Small intestine (tissue), 7 donors: ENCODE measurements around the gene IL33. TPM values are rescaled to one million over a fixed set of nuclear protein-coding genes. Genes with fewer than 3 reads are reported as not detected.
A peak's percentile ranks its signal among the peaks of the same experiment; 100 is the strongest.

Experiments used
- DNase-seq, 2 donors: peaks; one replicate each; pipeline versions ENCODE4 v3.0.0 to v3.0.0-alpha.2; 2013
- FAIRE-seq: peaks from 2 replicates; lab custom pipeline; 2012; peaks lifted over from hg19 to GRCh38; lab: Jason Lieb, UNC
- H3K27ac ChIP-seq, 3 donors: one replicate each; pipeline ENCODE4 v1.5.1; 2013; ENCODE audit warnings: low read length in 2 of 3, mild to moderate bottlenecking in 2 of 3, control low read depth in 1 of 3, inconsistent platforms in 1 of 3, low read depth in 1 of 3, moderate library complexity in 1 of 3
- H3K27me3 ChIP-seq, 3 donors: one replicate each; pipeline ENCODE4 v1.6.1; 2013; ENCODE audit warnings: low read length in 3 of 3, inconsistent platforms in 1 of 3; ENCODE audit not compliant: control insufficient read depth in 3 of 3, insufficient read depth in 3 of 3
- H3K36me3 ChIP-seq, 3 donors: one replicate each; pipeline ENCODE4 v1.6.1; 2013; ENCODE audit warnings: low read length in 3 of 3, inconsistent platforms in 1 of 3, low read depth in 1 of 3, mild to moderate bottlenecking in 1 of 3, moderate library complexity in 1 of 3; ENCODE audit not compliant: control insufficient read depth in 3 of 3, insufficient read depth in 2 of 3
- H3K4me1 ChIP-seq, 3 donors: one replicate each; pipeline ENCODE4 v1.6.1; 2013; ENCODE audit warnings: low read length in 2 of 3, inconsistent platforms in 1 of 3, low read depth in 1 of 3, mild to moderate bottlenecking in 1 of 3, moderate library complexity in 1 of 3; ENCODE audit not compliant: control insufficient read depth in 3 of 3, insufficient read depth in 2 of 3
- H3K4me3 ChIP-seq, 3 donors: one replicate each; pipeline ENCODE4 v1.5.1; 2013; ENCODE audit warnings: low read length in 3 of 3, control low read depth in 1 of 3, inconsistent platforms in 1 of 3, low read depth in 1 of 3, mild to moderate bottlenecking in 1 of 3, moderate library complexity in 1 of 3
- H3K9me3 ChIP-seq, 2 donors: one replicate each; pipeline ENCODE4 v1.6.1; 2013; ENCODE audit warnings: low read depth in 1 of 2, low read length in 1 of 2; ENCODE audit not compliant: control insufficient read depth in 2 of 2, insufficient read depth in 1 of 2
- WGBS, 3 donors: extraction: QIAGEN DNeasy Blood & Tissue Kit; methylation state at CpG; one replicate each; pipeline ENCODE4 v1.1.7; 2013; 5-methylcytosine and 5-hydroxymethylcytosine counted together
- polyA plus RNA-seq, 4 donors: library from polyadenylated mRNA; stranded (reverse) in 3 of 4; unstranded in 1 of 4; fragments of 200-250 nt in 3 of 4; fragments of 120-200 nt in 1 of 4; gene quantifications; one replicate each; pipeline versions ENCODE4 v1.2.1 to v1.2.3, GENCODE V29; 2013
- donor health status: healthy with polysubstance abuse.
- donor health status: control.
- donor health status: control.
- donor health status: Bipolar disorder and iron deficiency.
- donor health status: healthy.

Gene IL33
- polyA plus RNA-seq, 4 donors = 0.45 to 18.7 (median 5.7) TPM

- H3K27ac ChIP-seq = no peak overlapping the region
- H3K27me3 ChIP-seq = no peaks in the 10 kb centered on the region
- 84 to 85% (median 85%) methylated on average over 2 of the region's 2 CpGs for WGBS, 3 donors
- no peak overlapping the region for H3K4me3 ChIP-seq
- H3K9me3 ChIP-seq = no peaks in the 10 kb centered on the region
- H3K36me3 ChIP-seq = no peaks in the 10 kb centered on the region
- no peaks in the 10 kb centered on the region for H3K4me1 ChIP-seq
- FAIRE-seq (no peak), DNase-seq (no peak)
Measured at GRCh38 chr9:6219981-6220380, 4.4 kb downstream of the IL33 start.

GRCh38 chr9:6224393-6225154, 9.0 kb downstream of the IL33 start:
- no peak for FAIRE-seq
- H3K27ac ChIP-seq = no peak overlapping the region
- 89 to 97% (median 90%) methylated on average over 1 of the region's 1 CpG for WGBS, 3 donors

GRCh38 chr9:6226696-6227095, 11.1 kb downstream of the IL33 start:
- H3K27ac ChIP-seq = no peak overlapping the region
- FAIRE-seq = no peak
- H3K9me3 ChIP-seq = no peaks in the 10 kb centered on the region
- H3K4me3 ChIP-seq = no peak overlapping the region
- WGBS, 3 donors = 3 to 15% (median 6%) methylated on average over 1 of the region's 1 CpG
- H3K4me1 ChIP-seq = peaks cover 0 to 15% (median 7%) of the 10 kb centered on the region in 3 donors
- no peaks in the 10 kb centered on the region for H3K36me3 ChIP-seq
- H3K27me3 ChIP-seq = no peaks in the 10 kb centered on the region
- DNase-seq = peak in 1 of 2 donors; percentile 8

More at GRCh38 chr9:6224393-6225154, 9.0 kb downstream of the IL33 start:
- Histone ChIP-seq H3K9me3 (no peaks in the 10 kb centered on the region), H3K27me3 (no peaks in the 10 kb centered on the region), H3K4me3 (no peak overlapping the region), H3K36me3 (no peaks in the 10 kb centered on the region), H3K4me1 (peaks cover 0 to 11% (median 2%) of the 10 kb centered on the region in 3 donors)
- DNase-seq = no peak

GRCh38 chr9:6229186-6229585, 13.6 kb downstream of the IL33 start:
- no peaks in the 10 kb centered on the region for H3K36me3 ChIP-seq
- 31 to 57% (median 51%) methylated on average over 2 of the region's 2 CpGs for WGBS, 3 donors
- H3K4me3 ChIP-seq = no peak overlapping the region
- no peak for DNase-seq
- H3K27ac ChIP-seq = no peak overlapping the region
- no peaks in the 10 kb centered on the region for H3K27me3 ChIP-seq
- FAIRE-seq = no peak
- H3K9me3 ChIP-seq = no peaks in the 10 kb centered on the region
- H3K4me1 ChIP-seq = peaks cover 0 to 15% (median 7%) of the 10 kb centered on the region in 3 donors

- Histone ChIP-seq H3K4me3 (no peak overlapping the region), H3K27me3 (no peaks in the 10 kb centered on the region), H3K27ac (no peak overlapping the region), H3K36me3 (no peaks in the 10 kb centered on the region), H3K4me1 (peaks cover 0 to 15% (median 7%) of the 10 kb centered on the region in 3 donors), H3K9me3 (no peaks in the 10 kb centered on the region)
- DNase-seq = peak; percentile 60 to 75
- no peak for FAIRE-seq
- WGBS, 3 donors = 3 to 36% (median 15%) methylated on average over 1 of the region's 1 CpG
Measured at GRCh38 chr9:6229619-6230018, 14.0 kb downstream of the IL33 start.

- 49 to 56% (median 52%) methylated on average over 2 of the region's 2 CpGs for WGBS, 3 donors
- no peak for FAIRE-seq
- no peak overlapping the region for H3K27ac ChIP-seq
Measured at GRCh38 chr9:6230037-6230780, 14.6 kb downstream of the IL33 start.

GRCh38 chr9:6232336-6232945, 16.8 kb downstream of the IL33 start:
- Histone ChIP-seq H3K9me3 (no peaks in the 10 kb centered on the region), H3K4me3 (no peak overlapping the region), H3K4me1 (peaks cover 0 to 15% (median 7%) of the 10 kb centered on the region in 3 donors), H3K36me3 (no peaks in the 10 kb centered on the region), H3K27me3 (no peaks in the 10 kb centered on the region), H3K27ac (no peak overlapping the region)
- FAIRE-seq = no peak
- no peak for DNase-seq

More at GRCh38 chr9:6230037-6230780, 14.6 kb downstream of the IL33 start:
- H3K4me3 ChIP-seq = no peak overlapping the region
- peaks cover 0 to 15% (median 7%) of the 10 kb centered on the region in 3 donors for H3K4me1 ChIP-seq
- no peaks in the 10 kb centered on the region for H3K27me3 ChIP-seq
- no peaks in the 10 kb centered on the region for H3K9me3 ChIP-seq
- peak in 1 of 2 donors; percentile 7 for DNase-seq
- H3K36me3 ChIP-seq = no peaks in the 10 kb centered on the region

- peaks cover 0 to 10% (median 9%) of the 10 kb centered on the region in 3 donors for H3K4me1 ChIP-seq
- H3K9me3 ChIP-seq = no peaks in the 10 kb centered on the region
- DNase-seq = no peak
- no peak for FAIRE-seq
- H3K27me3 ChIP-seq = no peaks in the 10 kb centered on the region
- no peak overlapping the region for H3K27ac ChIP-seq
- 50 to 68% (median 53%) methylated on average over 1 of the region's 1 CpG for WGBS, 3 donors
- H3K4me3 ChIP-seq = no peak overlapping the region
- H3K36me3 ChIP-seq = no peaks in the 10 kb centered on the region
Measured at GRCh38 chr9:6234014-6234413, 18.4 kb downstream of the IL33 start.
